GM19099 (cell line): ENCODE results near the gene PRXL2A.

Source experiments
- POLR2A ChIP-seq: IDR thresholded peaks from 3 replicates; pipeline ENCODE4 v1.6.1; 2011; ENCODE audit warnings: low read depth; ENCODE audit not compliant: insufficient read length; ENCODE audit errors: extremely low read depth

The PRXL2A gene

DNA sequence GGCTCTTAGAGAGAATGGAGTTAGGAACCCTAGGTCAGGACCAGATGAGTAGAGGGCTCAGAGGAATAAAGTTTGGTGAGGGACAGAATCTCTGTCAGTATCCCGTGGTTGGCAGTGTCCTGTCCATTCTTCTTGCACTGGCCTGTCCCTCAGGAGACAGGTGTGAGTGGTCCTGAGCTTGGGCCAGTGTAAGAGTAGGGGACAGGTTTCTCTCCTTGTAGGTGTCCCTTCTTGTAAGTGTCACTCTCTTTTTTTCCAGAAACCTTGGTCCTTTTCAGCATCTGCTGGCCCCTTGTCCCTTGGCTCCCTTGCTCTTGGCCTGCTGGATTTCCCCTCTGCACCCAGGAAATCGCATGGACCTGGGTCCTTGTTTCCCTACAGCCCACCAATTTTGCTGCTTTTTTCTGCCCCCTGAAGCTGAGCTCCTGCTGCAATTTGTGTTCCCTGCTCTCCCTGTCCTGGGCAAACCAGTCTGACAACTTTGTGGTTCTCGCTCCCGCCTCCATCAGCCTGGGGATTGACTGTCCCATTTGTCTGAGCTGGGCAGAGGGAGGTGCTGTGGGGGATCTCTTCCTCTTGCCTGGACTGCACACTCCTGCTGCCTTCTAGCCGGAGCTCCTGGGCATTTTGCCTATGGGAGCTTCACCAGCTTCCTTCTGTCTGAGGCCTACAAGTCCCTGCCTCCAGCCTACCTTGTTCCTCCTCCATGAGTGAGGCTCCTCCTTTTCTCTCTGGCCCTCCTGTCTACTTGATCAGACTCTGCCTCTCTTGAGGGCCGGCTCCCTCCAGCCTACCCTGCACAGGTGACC, 52.3 kb downstream of the PRXL2A start:
- no peak for TF ChIP-seq POLR2A

DNA sequence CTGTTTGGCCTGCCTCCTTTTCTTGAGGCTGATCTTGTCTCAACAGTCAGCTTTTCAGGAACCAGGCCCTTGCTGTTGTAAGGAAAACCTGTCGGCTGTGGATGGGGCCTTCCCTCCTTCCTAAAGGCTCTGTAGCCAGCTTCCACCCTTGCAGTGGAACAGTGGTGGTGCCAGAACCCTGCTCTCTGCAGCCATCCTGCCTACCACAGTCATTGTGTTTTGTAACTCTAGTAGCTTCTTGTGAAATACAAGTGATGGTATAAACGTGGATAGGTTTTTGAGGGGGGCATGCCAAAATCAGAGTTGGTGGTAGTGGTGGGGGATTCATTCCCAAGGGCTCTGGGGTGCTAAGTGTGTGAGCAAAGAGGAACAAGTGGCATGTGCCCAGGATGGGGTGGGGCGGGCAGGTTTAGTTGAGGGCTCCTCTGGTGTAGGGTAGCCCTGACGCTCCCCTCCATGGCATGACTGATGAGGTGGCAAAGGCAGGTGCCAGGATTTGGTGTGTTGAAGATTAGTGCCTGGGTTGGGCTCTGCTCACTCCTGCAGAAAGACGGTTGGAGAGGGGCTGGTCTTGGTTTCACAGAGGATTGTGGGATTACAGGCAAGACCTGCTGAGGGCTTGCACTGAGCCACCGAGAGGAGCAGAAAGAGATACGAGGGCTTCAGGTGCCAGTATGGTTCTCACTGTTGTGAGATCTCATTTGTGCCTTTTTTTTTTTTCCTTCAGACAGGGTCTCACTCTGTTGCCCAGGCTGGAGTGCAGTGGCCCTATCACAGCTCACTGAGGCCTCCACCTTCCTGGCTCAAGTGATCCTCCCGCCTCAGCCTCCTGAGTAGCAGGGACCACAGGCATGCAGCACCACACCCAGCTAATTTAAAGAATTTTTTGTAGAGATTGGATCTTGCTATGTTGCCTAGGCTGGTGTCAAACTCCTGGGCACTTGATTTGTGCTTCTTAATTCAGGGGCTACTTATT, 53.1 kb downstream of the PRXL2A start:
- no peak for TF ChIP-seq POLR2A

DNA sequence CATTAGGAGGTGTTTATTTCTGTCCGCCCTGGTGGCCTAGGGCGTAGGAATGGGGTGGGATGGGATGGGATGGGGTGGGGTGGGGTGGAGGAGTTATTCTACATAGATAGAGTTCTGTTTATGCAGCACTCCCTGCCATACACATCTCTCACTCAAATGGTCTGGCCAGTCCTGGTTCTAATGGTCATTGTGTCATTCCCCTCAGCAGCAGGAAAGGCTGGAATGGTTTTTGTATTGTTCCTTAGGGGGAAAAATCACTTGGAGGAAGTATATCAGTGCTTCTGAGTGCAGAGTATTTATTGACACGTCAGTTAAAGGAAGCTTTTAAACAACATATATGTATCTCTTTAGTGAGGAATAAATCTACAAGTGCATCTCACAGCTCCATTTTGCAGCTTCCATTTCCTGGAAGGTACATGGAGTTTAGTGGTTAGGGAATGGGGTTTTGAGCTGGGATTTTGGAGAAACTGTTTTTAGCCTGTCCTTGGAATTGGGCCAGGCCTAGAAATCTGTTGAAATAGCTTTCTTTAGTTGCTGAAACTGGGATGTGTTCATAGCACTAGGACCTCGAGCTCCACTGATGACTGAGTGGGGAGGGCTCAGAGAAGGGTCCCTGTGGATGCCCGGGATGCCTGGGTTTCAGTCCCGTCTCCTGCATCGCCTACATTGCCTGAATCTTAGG, 54.1 kb downstream of the PRXL2A start:
- no peak for TF ChIP-seq POLR2A

GRCh38 chr10:80462981-80463741, 54.8 kb downstream of the PRXL2A start:
- no peak for TF ChIP-seq POLR2A

- no peak for TF ChIP-seq POLR2A
These were observed 55.5 kb downstream of the PRXL2A start for GRCh38 chr10:80463868-80464267.

DNA sequence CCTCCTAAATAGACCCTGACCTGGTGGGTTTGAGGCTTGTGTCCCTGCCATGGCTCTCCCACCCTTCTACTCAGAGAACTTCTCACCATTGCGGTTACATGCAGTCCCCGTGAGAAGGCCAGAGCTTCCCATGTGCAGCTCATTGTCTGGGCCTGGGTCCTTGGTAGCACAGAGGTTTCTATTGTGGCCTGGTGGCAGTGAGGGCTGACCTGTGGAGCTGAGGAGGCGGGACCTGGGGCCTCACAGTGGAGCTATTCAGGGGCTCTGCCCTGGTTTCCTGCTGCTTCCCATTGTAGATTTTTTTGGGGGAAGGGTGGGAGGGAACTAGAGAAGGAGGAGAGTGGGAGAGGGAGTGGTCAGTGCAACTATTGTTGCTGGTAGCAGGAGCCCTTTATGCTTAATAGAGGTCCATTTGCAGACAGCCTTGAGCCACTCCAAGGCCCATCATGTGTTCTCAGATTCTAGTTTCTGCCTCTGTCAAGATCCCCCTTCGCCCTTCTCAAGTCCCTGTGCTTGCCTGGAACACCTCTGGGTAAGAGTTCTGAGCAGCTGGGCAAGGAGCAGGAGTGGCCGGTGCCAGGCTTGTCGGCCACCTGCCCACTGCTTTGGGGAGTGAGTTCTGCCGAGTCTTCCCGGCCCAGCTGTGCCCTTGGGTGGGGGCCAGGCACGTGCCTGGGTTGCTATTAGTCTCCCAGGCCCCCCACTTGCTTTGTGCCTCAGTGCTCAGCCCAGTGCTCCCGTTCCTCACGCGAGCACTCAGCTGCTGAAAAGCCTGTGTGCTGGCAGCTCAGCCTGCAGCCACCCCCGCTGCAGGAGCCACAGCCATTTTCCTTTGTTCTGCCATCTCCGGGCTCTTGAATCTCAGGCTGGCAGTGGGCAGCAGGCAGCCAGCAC, 56.5 kb downstream of the PRXL2A start:
- no peak for TF ChIP-seq POLR2A

- no peak for TF ChIP-seq POLR2A
These were observed 57.1 kb downstream of the PRXL2A start for GRCh38 chr10:80465451-80465835.

- TF ChIP-seq POLR2A: no peak
These were observed 57.7 kb downstream of the PRXL2A start for GRCh38 chr10:80465839-80466590.

- TF ChIP-seq POLR2A: no peak
These were observed 58.5 kb downstream of the PRXL2A start for GRCh38 chr10:80466724-80467326.

DNA sequence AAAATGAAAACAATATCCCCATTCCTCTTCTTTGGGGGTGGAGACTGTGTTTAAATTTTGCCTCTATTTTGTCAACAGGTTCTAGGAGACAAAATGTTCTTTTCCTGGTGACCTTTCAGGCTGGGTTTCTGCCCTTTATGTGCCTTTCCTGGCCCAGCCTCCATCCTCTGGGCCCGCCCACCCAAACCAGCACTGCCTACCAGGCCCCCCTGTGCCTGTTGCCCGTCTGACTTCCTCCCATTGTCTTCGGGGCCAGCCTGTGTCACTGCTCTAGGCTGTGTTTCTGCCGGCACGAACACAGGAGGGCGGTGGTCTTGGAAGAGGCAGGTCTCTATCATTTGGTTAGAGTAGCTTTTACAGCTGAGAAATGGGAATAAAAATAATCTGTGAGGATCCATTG, 59.7 kb downstream of the PRXL2A start:
- no peak for TF ChIP-seq POLR2A

GRCh38 chr10:80468806-80469421, 60.6 kb downstream of the PRXL2A start:
- no peak for TF ChIP-seq POLR2A

DNA sequence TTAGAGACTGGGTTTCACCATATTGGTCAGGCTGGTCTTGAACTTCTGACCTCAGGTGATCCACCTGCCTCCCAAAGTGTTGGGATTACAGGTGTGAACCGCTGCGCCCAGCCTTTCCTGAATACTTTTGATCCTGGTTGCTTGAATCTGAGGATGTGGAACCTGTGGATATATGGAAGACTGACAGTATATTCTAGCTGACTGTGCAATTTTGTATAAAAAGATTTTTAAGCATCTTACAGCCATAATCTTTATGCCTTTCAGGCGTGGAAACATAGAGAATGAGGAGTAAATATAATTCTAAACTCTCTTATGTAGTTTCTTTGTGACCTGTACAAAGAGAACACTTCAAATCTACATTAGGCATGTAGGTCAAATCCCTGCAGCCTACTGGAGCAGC, 61.9 kb downstream of the PRXL2A start:
- no peak for TF ChIP-seq POLR2A
